HEK293 (cell line): ENCODE results near the gene ZCWPW1.
A peak's percentile ranks its signal among the peaks of the same experiment; 100 is the strongest.

ENCODE experiments used
- CTCF ChIA-PET: fragments of 350-600 bp; formaldehyde crosslinking; extraction: SDS; loops from one replicate; lab custom pipeline; 2021; ENCODE audit warnings: antibody characterized with exemption; lab: Yijun Ruan, JAX
- POLR2A ChIA-PET: fragments of 300-600 bp; formaldehyde crosslinking; extraction: SDS; loops from one replicate; lab custom pipeline; 2020; ENCODE audit warnings: antibody characterized with exemption, inconsistent platforms; lab: Yijun Ruan, JAX
- H3K27ac ChIP-seq: fragments of 200-500 bp; sonication (Bioruptor generic); 2 replicates; pipeline ENCODE4 v1.5.1; 2014; ENCODE audit warnings: low read depth, low read length, control low read depth, inconsistent platforms; ENCODE audit errors: extremely low read depth
- H3K36me3 ChIP-seq, 2 experiments: fragments of 200-500 bp in 1 of 2; sonication (Bioruptor generic) in 1 of 2; 1 replicate in 1 of 2; 2 replicates in 1 of 2; pipeline ENCODE4 v1.5.1; 2014 to 2017; ENCODE audit warnings: inconsistent platforms in 2 of 2, low read length in 2 of 2; ENCODE audit not compliant: control insufficient read depth in 2 of 2, insufficient read depth in 1 of 2
- H3K4me1 ChIP-seq: fragments of 200-500 bp; sonication (Bioruptor generic); 2 replicates; pipeline ENCODE4 v1.5.1; 2014; ENCODE audit warnings: mild to moderate bottlenecking, low read length, inconsistent platforms; ENCODE audit not compliant: control insufficient read depth, insufficient read depth
- H3K4me3 ChIP-seq: 2 replicates; pipeline ENCODE4 v1.5.1; 2011; ENCODE audit warnings: low read depth, mild to moderate bottlenecking, control low read depth, low read length, moderate library complexity
- H3K9me3 ChIP-seq: fragments of 200-500 bp; sonication (Bioruptor generic); 2 replicates; pipeline ENCODE4 v1.5.1; 2014; ENCODE audit warnings: low read depth, low read length, inconsistent platforms; ENCODE audit not compliant: control insufficient read depth, insufficient read depth
- GLI2 ChIP-seq: fragments of 450-650 bp; formaldehyde crosslinking; IDR thresholded peaks from 2 replicates; pipeline ENCODE4; 2017; ENCODE audit warnings: missing biosample characterization, missing genetic modification characterization, low read depth, borderline replicate concordance
- HOXC10 ChIP-seq: sonication (generic); formaldehyde crosslinking; IDR thresholded peaks from 2 replicates; pipeline ENCODE4 v1.8.1; 2023; ENCODE audit warnings: mild to moderate bottlenecking, missing genetic modification reagents
- KLF8 ChIP-seq: fragments of 450-650 bp; formaldehyde crosslinking; IDR thresholded peaks from 2 replicates; pipeline ENCODE4 v1.5.1; 2016; ENCODE audit warnings: missing biosample characterization, missing genetic modification characterization
- OVOL3 ChIP-seq: fragments of 450-650 bp; formaldehyde crosslinking; IDR thresholded peaks from 2 replicates; pipeline ENCODE4 v1.5.1; 2016; ENCODE audit warnings: missing biosample characterization, missing genetic modification characterization
- PATZ1 ChIP-seq: fragments of 450-650 bp; formaldehyde crosslinking; IDR thresholded peaks from 2 replicates; pipeline ENCODE4 v1.5.1; 2016; ENCODE audit warnings: missing biosample characterization, missing genetic modification characterization
- PRDM1 ChIP-seq: fragments of 450-650 bp; formaldehyde crosslinking; IDR thresholded peaks from 2 replicates; pipeline ENCODE4; 2016; ENCODE audit warnings: missing biosample characterization, missing genetic modification characterization
- SP2 ChIP-seq: fragments of 450-650 bp; formaldehyde crosslinking; IDR thresholded peaks from 2 replicates; pipeline ENCODE4 v1.5.1; 2016; ENCODE audit warnings: missing biosample characterization, missing genetic modification characterization
- SP3 ChIP-seq: fragments of 450-650 bp; formaldehyde crosslinking; IDR thresholded peaks from 2 replicates; pipeline ENCODE4 v1.5.1; 2016; ENCODE audit warnings: missing biosample characterization, missing genetic modification characterization
- SP7 ChIP-seq: fragments of 450-650 bp; formaldehyde crosslinking; IDR thresholded peaks from 2 replicates; pipeline ENCODE4 v1.5.1; 2016; ENCODE audit warnings: missing biosample characterization, missing genetic modification characterization
- ZBTB20 ChIP-seq: fragments of 450-650 bp; formaldehyde crosslinking; IDR thresholded peaks from 2 replicates; pipeline ENCODE4 v1.5.1; 2016; ENCODE audit warnings: missing biosample characterization, missing genetic modification characterization
- ZNF121 ChIP-seq: fragments of 450-650 bp; formaldehyde crosslinking; IDR thresholded peaks from 2 replicates; pipeline ENCODE4 v1.5.1; 2016; ENCODE audit warnings: missing biosample characterization, missing genetic modification characterization
- ZNF138 ChIP-seq: fragments of 450-650 bp; formaldehyde crosslinking; IDR thresholded peaks from 2 replicates; pipeline ENCODE4 v1.5.1; 2016; ENCODE audit warnings: missing biosample characterization, missing genetic modification characterization, borderline replicate concordance
- ZNF366 ChIP-seq: fragments of 450-650 bp; formaldehyde crosslinking; conservative IDR thresholded peaks from 2 replicates; pipeline ENCODE4 v1.5.1; 2016; ENCODE audit warnings: missing biosample characterization, missing genetic modification characterization
- ZNF391 ChIP-seq: fragments of 450-650 bp; formaldehyde crosslinking; IDR thresholded peaks from 2 replicates; pipeline ENCODE4 v1.5.1; 2016; ENCODE audit warnings: low read depth, missing biosample characterization, missing genetic modification characterization, borderline replicate concordance
- ZNF48 ChIP-seq: fragments of 450-650 bp; formaldehyde crosslinking; IDR thresholded peaks from 2 replicates; pipeline ENCODE4 v1.5.1; 2016; ENCODE audit warnings: missing biosample characterization, missing genetic modification characterization
- ZNF513 ChIP-seq: fragments of 450-650 bp; IDR thresholded peaks from 2 replicates; pipeline ENCODE4 v1.5.1; 2018; ENCODE audit warnings: missing biosample characterization, missing genetic modification characterization
- ZNF529 ChIP-seq: fragments of 450-650 bp; formaldehyde crosslinking; IDR thresholded peaks from 2 replicates; pipeline ENCODE4 v1.5.1; 2017; ENCODE audit warnings: missing genetic modification characterization, missing biosample characterization; ENCODE audit not compliant: insufficient replicate concordance
- ZNF747 ChIP-seq: fragments of 450-650 bp; formaldehyde crosslinking; IDR thresholded peaks from 2 replicates; pipeline ENCODE4 v1.5.1; 2016; ENCODE audit warnings: missing biosample characterization, missing genetic modification characterization
- ZNF843 ChIP-seq: fragments of 450-650 bp; formaldehyde crosslinking; IDR thresholded peaks from 2 replicates; pipeline ENCODE4 v1.5.1; 2016; ENCODE audit warnings: missing biosample characterization, missing genetic modification characterization
- ZSCAN18 ChIP-seq: fragments of 450-650 bp; formaldehyde crosslinking; IDR thresholded peaks from 2 replicates; pipeline ENCODE4 v1.5.1; 2016; ENCODE audit warnings: missing biosample characterization, missing genetic modification characterization
- TF ChIP-seq, protein P1 (sequence below): fragments of 450-650 bp; formaldehyde crosslinking; IDR thresholded peaks from 2 replicates; pipeline ENCODE4 v1.5.1; 2016; ENCODE audit warnings: missing biosample characterization, missing genetic modification characterization
- TF ChIP-seq, protein P2 (sequence below): fragments of 450-650 bp; formaldehyde crosslinking; conservative IDR thresholded peaks from 2 replicates; pipeline ENCODE4 v1.5.1; 2016; ENCODE audit warnings: low read depth, missing biosample characterization, missing genetic modification characterization
- TF ChIP-seq, protein P3 (sequence below): fragments of 450-650 bp; formaldehyde crosslinking; IDR thresholded peaks from 2 replicates; pipeline ENCODE4; 2016; ENCODE audit warnings: missing biosample characterization, missing genetic modification characterization

ZCWPW1 gene

GRCh38 chr7:100389437-100390088 is 38.9 kb downstream of the ZCWPW1 start (continued):
- no peak for TF ChIP-seq ZNF391 (tag by site-specific recombination)
- peak; percentile 79 for TF ChIP-seq ZNF366 (tag by site-specific recombination)
- no peak for TF ChIP-seq ZNF48 (tag by site-specific recombination)
- no peak for TF ChIP-seq SP3 (tag by site-specific recombination)
- TF ChIP-seq KLF8 (tag by site-specific recombination) = no peak
- TF ChIP-seq ZNF747 (tag by site-specific recombination) = no peak
- TF ChIP-seq PRDM1 (tag by site-specific recombination) = peak; percentile 86
- TF ChIP-seq ZBTB20 = no peak
- TF ChIP-seq ZNF843 (tag by site-specific recombination) = no peak
- TF ChIP-seq, protein P1, sequence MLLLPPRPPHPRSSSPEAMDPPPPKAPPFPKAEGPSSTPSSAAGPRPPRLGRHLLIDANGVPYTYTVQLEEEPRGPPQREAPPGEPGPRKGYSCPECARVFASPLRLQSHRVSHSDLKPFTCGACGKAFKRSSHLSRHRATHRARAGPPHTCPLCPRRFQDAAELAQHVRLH (tag by site-specific recombination) = no peak
- no peak for TF ChIP-seq ZNF138 (tag by site-specific recombination)
- no peak for TF ChIP-seq HOXC10 (CRISPR knock-in tag)
- TF ChIP-seq OVOL3 = no peak
- no peak for TF ChIP-seq ZSCAN18 (tag by site-specific recombination)

GRCh38 chr7:100387695-100388094 is 40.8 kb downstream of the ZCWPW1 start:
- Histone ChIP-seq H3K36me3 (no peaks in the 10 kb centered on the region), H3K27ac (no peak overlapping the region), H3K9me3 (no peaks in the 10 kb centered on the region), H3K4me3 (no peak overlapping the region), H3K4me1 (no peaks in the 10 kb centered on the region)
- TF ChIP-seq SP7 (tag by site-specific recombination) (no peak), ZBTB20 (no peak), SP2 (tag by site-specific recombination) (no peak), ZNF513 (tag by site-specific recombination) (no peak), GLI2 (no peak), PATZ1 (no peak), ZNF529 (tag by site-specific recombination) (no peak), ZNF121 (no peak)
- TF ChIP-seq, protein P2, sequence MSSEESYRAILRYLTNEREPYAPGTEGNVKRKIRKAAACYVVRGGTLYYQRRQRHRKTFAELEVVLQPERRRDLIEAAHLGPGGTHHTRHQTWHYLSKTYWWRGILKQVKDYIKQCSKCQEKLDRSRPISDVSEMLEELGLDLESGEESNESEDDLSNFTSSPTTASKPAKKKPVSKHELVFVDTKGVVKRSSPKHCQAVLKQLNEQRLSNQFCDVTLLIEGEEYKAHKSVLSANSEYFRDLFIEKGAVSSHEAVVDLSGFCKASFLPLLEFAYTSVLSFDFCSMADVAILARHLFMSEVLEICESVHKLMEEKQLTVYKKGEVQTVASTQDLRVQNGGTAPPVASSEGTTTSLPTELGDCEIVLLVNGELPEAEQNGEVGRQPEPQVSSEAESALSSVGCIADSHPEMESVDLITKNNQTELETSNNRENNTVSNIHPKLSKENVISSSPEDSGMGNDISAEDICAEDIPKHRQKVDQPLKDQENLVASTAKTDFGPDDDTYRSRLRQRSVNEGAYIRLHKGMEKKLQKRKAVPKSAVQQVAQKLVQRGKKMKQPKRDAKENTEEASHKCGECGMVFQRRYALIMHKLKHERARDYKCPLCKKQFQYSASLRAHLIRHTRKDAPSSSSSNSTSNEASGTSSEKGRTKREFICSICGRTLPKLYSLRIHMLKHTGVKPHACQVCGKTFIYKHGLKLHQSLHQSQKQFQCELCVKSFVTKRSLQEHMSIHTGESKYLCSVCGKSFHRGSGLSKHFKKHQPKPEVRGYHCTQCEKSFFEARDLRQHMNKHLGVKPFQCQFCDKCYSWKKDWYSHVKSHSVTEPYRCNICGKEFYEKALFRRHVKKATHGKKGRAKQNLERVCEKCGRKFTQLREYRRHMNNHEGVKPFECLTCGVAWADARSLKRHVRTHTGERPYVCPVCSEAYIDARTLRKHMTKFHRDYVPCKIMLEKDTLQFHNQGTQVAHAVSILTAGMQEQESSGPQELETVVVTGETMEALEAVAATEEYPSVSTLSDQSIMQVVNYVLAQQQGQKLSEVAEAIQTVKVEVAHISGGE (tag by site-specific recombination) = no peak
- TF ChIP-seq, protein P3, sequence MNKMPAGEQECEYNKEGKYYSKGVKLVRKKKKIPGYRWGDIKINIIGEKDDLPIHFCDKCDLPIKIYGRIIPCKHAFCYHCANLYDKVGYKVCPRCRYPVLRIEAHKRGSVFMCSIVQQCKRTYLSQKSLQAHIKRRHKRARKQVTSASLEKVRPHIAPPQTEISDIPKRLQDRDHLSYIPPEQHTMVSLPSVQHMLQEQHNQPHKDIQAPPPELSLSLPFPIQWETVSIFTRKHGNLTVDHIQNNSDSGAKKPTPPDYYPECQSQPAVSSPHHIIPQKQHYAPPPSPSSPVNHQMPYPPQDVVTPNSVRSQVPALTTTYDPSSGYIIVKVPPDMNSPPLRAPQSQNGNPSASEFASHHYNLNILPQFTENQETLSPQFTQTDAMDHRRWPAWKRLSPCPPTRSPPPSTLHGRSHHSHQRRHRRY = no peak
- POLR2A ChIA-PET = interaction anchor here (1.8 kb wide), 1 partner anchor 41 kb away, joined by 5 read pairs; the partner anchor contains the start of genes MEPCE and ZCWPW1
- CTCF ChIA-PET = interaction anchor here (0.7 to 1.7 kb wide), 3 partner anchors 19 to 689 kb away, joined by 3 to 9 read pairs (median 3); no protein-coding TSS in a partner anchor
